Nephron (organoid): ENCODE results near the gene CHP2.
"Not testable (repeated sequence)": the region's sequence is repeated elsewhere in the genome, so short reads cannot be mapped to it uniquely, and the experiment has no call there.

Experiments used
- H3K27ac Mint-ChIP-seq, 3 experiments: 2 replicates each; pipeline ENCODE4 v1.8.0; 2020; ENCODE audit warnings: mixed read lengths in 3 of 3, mild to moderate bottlenecking in 2 of 3, moderate library complexity in 1 of 3
- H3K27me3 Mint-ChIP-seq: 2 replicates; pipeline ENCODE4 v1.8.0; 2021; ENCODE audit warnings: low read depth, mild to moderate bottlenecking, moderate library complexity, mixed read lengths
- H3K36me3 Mint-ChIP-seq: 2 replicates; pipeline ENCODE4 v1.8.0; 2020; ENCODE audit warnings: low read depth, mixed read lengths
- H3K4me1 Mint-ChIP-seq: 2 replicates; pipeline ENCODE4 v1.8.0; 2020; ENCODE audit warnings: mixed read lengths
- H3K4me3 Mint-ChIP-seq, 3 experiments: 2 replicates each; pipeline ENCODE4 v1.8.0; 2020; ENCODE audit warnings: mild to moderate bottlenecking in 3 of 3, mixed read lengths in 3 of 3, moderate library complexity in 2 of 3
- H3K9me3 Mint-ChIP-seq: 2 replicates; pipeline ENCODE4 v1.8.0; 2020; ENCODE audit warnings: mixed read lengths
- TF ChIP-seq, protein P1 (sequence below), 3 experiments: fragments of 200-600 bp; sonication (generic); IDR thresholded peaks; one replicate each; pipeline ENCODE4 v1.5.0; 2021; ENCODE audit warnings: antibody characterized with exemption in 3 of 3; ENCODE audit not compliant: unreplicated experiment in 3 of 3

CHP2 gene

DNA sequence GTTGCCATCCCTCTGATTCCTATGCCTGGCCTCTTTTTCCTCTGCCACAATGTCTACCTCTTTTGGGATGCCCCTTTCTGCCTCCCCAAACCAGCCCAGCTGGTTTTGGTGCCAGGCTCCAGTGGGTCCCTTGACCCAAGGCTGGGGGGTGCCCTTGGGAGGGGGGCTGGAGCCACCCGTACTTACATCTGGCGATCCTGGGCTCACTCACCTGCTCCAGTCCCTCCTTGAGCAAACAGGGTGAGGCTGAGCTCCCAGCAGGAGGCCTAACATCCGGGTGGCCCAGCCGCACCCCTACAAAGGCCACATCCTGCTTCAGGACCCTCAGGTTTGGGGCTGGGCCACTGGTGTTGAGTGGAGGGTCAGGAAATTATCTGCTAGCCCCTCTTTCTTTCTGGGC is 43.0 kb upstream of the CHP2 start:
- no peaks in the 10 kb centered on the region for H3K4me1 Mint-ChIP-seq
- H3K9me3 Mint-ChIP-seq, result no peaks in the 10 kb centered on the region
- H3K27me3 Mint-ChIP-seq, result peaks cover 70% of the 10 kb centered on the region
- TF ChIP-seq, protein P1, sequence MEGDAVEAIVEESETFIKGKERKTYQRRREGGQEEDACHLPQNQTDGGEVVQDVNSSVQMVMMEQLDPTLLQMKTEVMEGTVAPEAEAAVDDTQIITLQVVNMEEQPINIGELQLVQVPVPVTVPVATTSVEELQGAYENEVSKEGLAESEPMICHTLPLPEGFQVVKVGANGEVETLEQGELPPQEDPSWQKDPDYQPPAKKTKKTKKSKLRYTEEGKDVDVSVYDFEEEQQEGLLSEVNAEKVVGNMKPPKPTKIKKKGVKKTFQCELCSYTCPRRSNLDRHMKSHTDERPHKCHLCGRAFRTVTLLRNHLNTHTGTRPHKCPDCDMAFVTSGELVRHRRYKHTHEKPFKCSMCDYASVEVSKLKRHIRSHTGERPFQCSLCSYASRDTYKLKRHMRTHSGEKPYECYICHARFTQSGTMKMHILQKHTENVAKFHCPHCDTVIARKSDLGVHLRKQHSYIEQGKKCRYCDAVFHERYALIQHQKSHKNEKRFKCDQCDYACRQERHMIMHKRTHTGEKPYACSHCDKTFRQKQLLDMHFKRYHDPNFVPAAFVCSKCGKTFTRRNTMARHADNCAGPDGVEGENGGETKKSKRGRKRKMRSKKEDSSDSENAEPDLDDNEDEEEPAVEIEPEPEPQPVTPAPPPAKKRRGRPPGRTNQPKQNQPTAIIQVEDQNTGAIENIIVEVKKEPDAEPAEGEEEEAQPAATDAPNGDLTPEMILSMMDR (IDR thresholded peaks at IDR 0.05; ENCODE audit: unreplicated experiment in 3 of 3), result no peak
- H3K4me3 Mint-ChIP-seq, result no peak overlapping the region
- no peak overlapping the region for H3K27ac Mint-ChIP-seq
- H3K36me3 Mint-ChIP-seq, result no peaks in the 10 kb centered on the region

DNA sequence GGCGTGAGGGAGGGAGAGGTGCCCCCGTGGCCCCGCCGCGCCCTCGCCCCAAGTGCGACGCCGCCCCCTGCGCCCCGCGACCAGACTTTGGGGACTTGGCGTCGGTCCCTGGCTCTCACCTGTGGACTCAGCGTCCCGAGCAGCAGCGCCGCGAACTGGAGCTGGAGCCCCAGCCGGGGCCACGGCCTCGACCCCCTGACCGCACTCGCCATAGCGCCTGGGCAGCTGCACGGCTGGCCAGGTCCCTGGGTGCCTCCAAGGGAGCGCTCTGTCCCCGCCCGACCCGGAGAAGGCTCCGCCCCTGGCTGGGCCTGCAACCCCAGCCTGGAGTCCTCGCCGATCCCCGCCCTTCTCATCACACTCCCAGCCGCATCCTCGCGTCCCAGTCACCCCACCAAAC is 41.9 kb upstream of the CHP2 start, which contains the start of gene ERN2:
Gene ERN2 (minus strand): TSS at position 247 of the 400 bp plus-strand sequence. CDS start 35 bp downstream, at position 212.
- H3K9me3 Mint-ChIP-seq, result no peaks in the 10 kb centered on the region
- no peaks in the 10 kb centered on the region for H3K36me3 Mint-ChIP-seq
- H3K27me3 Mint-ChIP-seq, result peaks cover 73% of the 10 kb centered on the region
- no peaks in the 10 kb centered on the region for H3K4me1 Mint-ChIP-seq
- TF ChIP-seq, protein P1 (IDR thresholded peaks at IDR 0.05; ENCODE audit: unreplicated experiment in 3 of 3), result no peak
- no peak within 1 kb of the TSS for H3K27ac Mint-ChIP-seq
- no peak within 1 kb of the TSS for H3K4me3 Mint-ChIP-seq

DNA sequence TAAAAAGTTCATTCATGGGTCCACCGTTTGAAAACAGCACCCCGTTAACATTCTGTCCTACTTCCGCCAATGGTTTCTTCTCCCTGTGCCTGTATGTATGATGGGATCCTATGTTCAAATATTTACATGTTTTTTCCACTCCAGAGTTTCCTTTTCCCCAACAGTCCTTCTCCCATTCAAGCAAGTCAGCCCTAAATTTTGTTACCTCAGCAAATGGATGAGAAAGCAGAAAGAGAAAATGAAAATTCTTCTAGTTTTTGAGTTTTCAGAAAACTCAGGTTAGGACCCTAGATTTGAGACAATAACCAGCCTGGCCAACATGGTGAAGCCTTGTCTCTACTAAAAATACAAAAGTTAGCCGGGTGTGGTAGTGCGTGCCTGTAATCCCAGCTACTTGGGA is 38.3 kb upstream of the CHP2 start:
- no peaks in the 10 kb centered on the region for H3K36me3 Mint-ChIP-seq
- H3K4me1 Mint-ChIP-seq, result no peaks in the 10 kb centered on the region
- peaks cover 2% of the 10 kb centered on the region for H3K9me3 Mint-ChIP-seq
- TF ChIP-seq, protein P1 (IDR thresholded peaks at IDR 0.05; ENCODE audit: unreplicated experiment in 3 of 3), result no peak
- no peak overlapping the region for H3K27ac Mint-ChIP-seq
- H3K27me3 Mint-ChIP-seq, result peaks cover 66% of the 10 kb centered on the region
- H3K4me3 Mint-ChIP-seq, result no peak overlapping the region

DNA sequence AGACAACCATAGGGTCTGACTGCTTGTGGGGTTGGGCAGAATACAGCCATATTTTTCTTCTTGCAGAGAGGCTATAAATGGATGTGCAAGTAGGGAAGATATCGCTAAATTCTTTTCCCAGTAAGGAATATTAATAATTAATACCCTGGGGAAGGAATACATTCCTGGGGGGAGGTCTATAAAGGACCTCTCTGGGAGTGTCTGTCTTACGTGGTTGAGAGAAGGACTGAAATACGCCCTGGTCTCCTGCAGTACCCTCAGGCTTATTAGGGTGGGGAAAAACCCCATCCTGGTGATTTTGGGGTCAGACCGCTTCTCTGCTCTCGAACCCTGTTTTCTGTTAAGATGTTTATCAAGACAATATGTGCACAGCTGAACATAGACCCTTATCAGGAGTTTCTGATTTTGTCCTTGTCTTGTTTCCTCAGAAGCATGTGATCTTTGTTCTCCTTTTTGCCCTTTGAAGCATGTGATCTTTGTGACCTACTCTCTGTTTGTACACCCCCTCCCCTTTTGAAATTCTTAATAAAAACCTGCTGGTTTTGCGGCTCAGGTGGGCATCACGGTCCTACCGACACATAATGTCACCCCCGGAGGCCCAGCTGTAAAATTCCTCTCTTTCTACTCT is 32.1 kb upstream of the CHP2 start:
- peaks cover 23% of the 10 kb centered on the region for H3K27me3 Mint-ChIP-seq

DNA sequence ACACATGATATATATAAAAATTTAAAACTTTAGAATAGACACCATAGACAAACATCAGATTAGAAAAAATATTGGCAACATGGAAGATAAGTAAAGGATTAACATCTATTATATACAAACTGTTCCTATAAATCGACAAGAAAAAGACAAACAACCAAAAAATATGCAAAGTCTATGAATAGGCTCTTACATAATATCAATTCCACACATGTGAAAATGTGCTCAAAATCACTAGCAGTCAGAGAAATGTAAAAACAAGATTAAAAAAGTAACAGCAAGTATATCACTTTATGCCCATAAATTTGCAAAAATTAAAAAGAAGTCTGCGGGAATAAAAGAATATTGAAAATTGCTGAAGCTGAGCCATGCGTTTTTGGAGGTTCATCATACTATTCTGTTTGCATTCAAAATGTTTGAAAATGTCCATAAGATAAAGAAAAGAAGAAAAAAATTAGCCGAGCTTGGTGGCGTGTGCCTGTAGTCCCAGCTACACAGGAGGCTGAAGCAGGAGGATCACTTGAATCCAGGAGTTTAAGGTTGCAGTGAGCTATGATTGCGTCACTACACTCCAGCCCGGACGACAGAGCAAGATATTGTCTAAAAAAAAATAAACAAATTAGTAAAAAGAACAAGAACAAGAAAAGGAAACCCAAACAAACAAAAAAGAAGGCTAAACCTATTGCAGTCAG is 30.6 kb upstream of the CHP2 start:
- Mint-ChIP-seq H3K27ac (no peak overlapping the region), H3K27me3 (peaks cover 16% of the 10 kb centered on the region), H3K36me3 (no peaks in the 10 kb centered on the region), H3K4me1 (no peaks in the 10 kb centered on the region), H3K4me3 (no peak overlapping the region), H3K9me3 (peaks cover 7% of the 10 kb centered on the region)
- TF ChIP-seq, protein P1 (IDR thresholded peaks at IDR 0.05; ENCODE audit: unreplicated experiment in 3 of 3), result no peak

More for the DNA sequence above, 32.1 kb upstream of the CHP2 start:
- H3K27ac Mint-ChIP-seq, H3K4me1 Mint-ChIP-seq, H3K9me3 Mint-ChIP-seq, H3K36me3 Mint-ChIP-seq, H3K4me3 Mint-ChIP-seq: not testable (repeated sequence)

DNA sequence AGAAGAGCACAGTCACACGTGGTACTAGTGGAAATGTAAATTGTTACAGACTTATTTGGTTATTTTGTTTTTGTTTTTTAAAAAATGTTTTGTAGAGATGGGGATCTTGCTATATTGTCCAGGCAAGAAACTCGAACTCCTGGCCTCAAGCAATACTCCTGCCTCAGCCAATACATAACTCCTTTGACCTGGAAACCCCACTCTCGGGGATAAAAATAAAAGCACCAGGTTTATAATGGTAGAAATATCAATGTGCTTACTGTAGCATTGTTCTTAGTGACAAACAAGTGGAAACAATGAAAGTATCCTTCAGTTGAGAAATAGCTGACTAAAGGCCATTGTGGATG is 30.1 kb upstream of the CHP2 start:
- no peak overlapping the region for H3K4me3 Mint-ChIP-seq
- H3K27me3 Mint-ChIP-seq, result peaks cover 14% of the 10 kb centered on the region
- TF ChIP-seq, protein P1 (IDR thresholded peaks at IDR 0.05; ENCODE audit: unreplicated experiment in 3 of 3), result no peak
- no peak overlapping the region for H3K27ac Mint-ChIP-seq
- no peaks in the 10 kb centered on the region for H3K36me3 Mint-ChIP-seq
- H3K9me3 Mint-ChIP-seq, result peaks cover 7% of the 10 kb centered on the region
- no peaks in the 10 kb centered on the region for H3K4me1 Mint-ChIP-seq
